Measurements from ENCODE around the gene RIMS1.
A peak's percentile ranks its signal among the peaks of the same experiment; 100 is the strongest.

RIMS1 gene

GRCh38 chr6:72365773-72366172, 479.4 kb downstream of the RIMS1 start:
- DNase-seq = no peak

- no peak for DNase-seq
Observed at GRCh38 chr6:72367439-72367838, 481.1 kb downstream of the RIMS1 start.

- no peak for DNase-seq
Observed at GRCh38 chr6:72371473-72371872, 485.1 kb downstream of the RIMS1 start.

- DNase-seq = no peak
Observed at GRCh38 chr6:72374172-72374571, 487.8 kb downstream of the RIMS1 start.

GRCh38 chr6:72374857-72375256, 488.5 kb downstream of the RIMS1 start:
- DNase-seq = no peak

- DNase-seq = no peak
Observed at GRCh38 chr6:72376736-72377135, 490.4 kb downstream of the RIMS1 start.

- DNase-seq = no peak
Observed at GRCh38 chr6:72381076-72381475, 494.7 kb downstream of the RIMS1 start.

GRCh38 chr6:72382602-72383529, 496.5 kb downstream of the RIMS1 start:
- DNase-seq = no peak

GRCh38 chr6:72386324-72386723, 500.0 kb downstream of the RIMS1 start:
- DNase-seq = no peak

- DNase-seq = no peak
Observed at GRCh38 chr6:72389698-72390097, 503.3 kb downstream of the RIMS1 start.

GRCh38 chr6:72390548-72390947, 504.2 kb downstream of the RIMS1 start:
- DNase-seq = no peak

GRCh38 chr6:72401865-72402264, 515.5 kb downstream of the RIMS1 start:
- no peak for DNase-seq

GRCh38 chr6:72403413-72403812, 517.1 kb downstream of the RIMS1 start:
- DNase-seq = no peak

- no peak for DNase-seq
Observed at GRCh38 chr6:72406517-72406916, 520.2 kb downstream of the RIMS1 start.

GRCh38 chr6:72410769-72411168, 524.4 kb downstream of the RIMS1 start:
- no peak for DNase-seq

- peak; percentile 31 to 64 for DNase-seq
Observed at GRCh38 chr6:72411872-72412708, 525.7 kb downstream of the RIMS1 start.

GRCh38 chr6:72412709-72413044, 526.3 kb downstream of the RIMS1 start:
- DNase-seq = no peak

- no peak for DNase-seq
Observed at GRCh38 chr6:72413884-72414283, 527.5 kb downstream of the RIMS1 start.

- no peak for DNase-seq
Observed at GRCh38 chr6:72414657-72415056, 528.3 kb downstream of the RIMS1 start.

- no peak for DNase-seq
Observed at GRCh38 chr6:72416744-72417465, 530.6 kb downstream of the RIMS1 start.

GRCh38 chr6:72417759-72418158, 531.4 kb downstream of the RIMS1 start:
- no peak for DNase-seq

- no peak for DNase-seq
Observed at GRCh38 chr6:72418495-72418894, 532.1 kb downstream of the RIMS1 start.

- no peak for DNase-seq
Observed at GRCh38 chr6:72419966-72420365, 533.6 kb downstream of the RIMS1 start.
